Mesothelial cell of epicardium (in vitro differentiated cells): Measurements from ENCODE around the gene LGI2. TPM values are rescaled to one million over a fixed set of nuclear protein-coding genes. Genes with fewer than 3 reads are reported as not detected.
A peak's percentile ranks its signal among the peaks of the same experiment; 100 is the strongest.

ENCODE experiments used
- DNase-seq, 2 experiments: peaks; one replicate each; pipeline ENCODE4 v3.0.0; 2021; ENCODE audit warnings: low spot score in 2 of 2; ENCODE audit not compliant: unreplicated experiment in 2 of 2
- H3K27ac Mint-ChIP-seq: 2 replicates; pipeline ENCODE4 v1.8.0; 2021; ENCODE audit warnings: mixed read lengths
- H3K27me3 Mint-ChIP-seq: 2 replicates; pipeline ENCODE4 v1.8.0; 2021; ENCODE audit warnings: low read depth, mixed read lengths
- H3K36me3 Mint-ChIP-seq: 2 replicates; pipeline ENCODE4 v1.8.0; 2021; ENCODE audit warnings: mixed read lengths
- H3K4me1 Mint-ChIP-seq: 2 replicates; pipeline ENCODE4 v1.8.0; 2021; ENCODE audit warnings: mixed read lengths
- H3K4me3 Mint-ChIP-seq: 2 replicates; pipeline ENCODE4 v1.8.0; 2021; ENCODE audit warnings: mild to moderate bottlenecking, moderate library complexity, mixed read lengths
- H3K9me3 Mint-ChIP-seq: 2 replicates; pipeline ENCODE4 v1.8.0; 2021; ENCODE audit warnings: mixed read lengths
- total RNA-seq: library from RNA; stranded (reverse); gene quantifications from 3 replicates; pipeline ENCODE4 v1.2.1, GENCODE V29; 2021
- TF ChIP-seq, protein P1 (sequence below): fragments of 200-600 bp; sonication (generic); IDR thresholded peaks from one replicate; pipeline ENCODE4 v1.5.0; 2021; ENCODE audit warnings: antibody characterized with exemption; ENCODE audit not compliant: unreplicated experiment

The LGI2 gene
- total RNA-seq, 1 donor from 2014 or later = 4.5 TPM

DNA sequence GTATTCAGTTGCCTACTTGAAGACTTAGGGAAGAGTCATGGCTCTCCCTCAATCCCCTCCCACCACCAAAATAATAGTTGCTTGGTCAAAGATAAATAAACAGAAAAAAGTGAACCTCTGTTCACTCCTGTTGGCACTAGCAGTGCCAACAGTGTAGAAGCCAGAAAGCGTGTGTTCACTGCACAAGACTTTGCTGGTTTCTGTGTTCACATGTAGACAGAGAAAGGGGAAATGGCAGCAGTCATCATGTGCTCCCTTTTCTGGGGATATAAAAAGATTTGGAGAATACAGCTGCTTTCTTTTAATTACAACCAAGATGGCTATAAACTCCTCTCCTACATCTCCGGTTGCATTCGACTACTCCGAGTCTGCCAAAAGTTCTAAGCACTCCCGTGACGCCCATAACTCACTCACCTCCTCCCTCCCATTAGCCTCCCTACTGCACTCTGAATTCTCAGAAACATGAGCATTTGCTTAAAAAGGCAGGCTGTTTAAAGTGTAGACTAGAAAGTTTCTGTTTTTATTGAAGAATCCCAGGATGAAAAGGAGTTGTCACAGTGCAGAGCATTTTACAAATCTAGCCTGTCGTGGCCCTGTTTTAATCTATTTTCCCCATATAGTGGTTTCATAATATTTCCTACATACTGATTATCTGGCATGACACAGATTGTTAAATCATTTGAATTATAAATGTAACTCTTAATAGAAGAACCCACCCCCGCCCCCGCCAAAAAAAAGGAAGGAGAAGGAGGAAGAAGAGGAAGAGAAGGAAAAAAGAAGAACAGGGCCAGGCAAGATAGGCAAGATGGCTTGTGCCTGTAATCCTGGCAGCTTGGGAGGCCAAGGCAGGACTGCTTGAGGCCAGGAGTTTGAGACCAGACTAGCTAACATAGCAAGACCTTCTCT lies 16.7 kb downstream of the LGI2 start:
- TF ChIP-seq, protein P1, sequence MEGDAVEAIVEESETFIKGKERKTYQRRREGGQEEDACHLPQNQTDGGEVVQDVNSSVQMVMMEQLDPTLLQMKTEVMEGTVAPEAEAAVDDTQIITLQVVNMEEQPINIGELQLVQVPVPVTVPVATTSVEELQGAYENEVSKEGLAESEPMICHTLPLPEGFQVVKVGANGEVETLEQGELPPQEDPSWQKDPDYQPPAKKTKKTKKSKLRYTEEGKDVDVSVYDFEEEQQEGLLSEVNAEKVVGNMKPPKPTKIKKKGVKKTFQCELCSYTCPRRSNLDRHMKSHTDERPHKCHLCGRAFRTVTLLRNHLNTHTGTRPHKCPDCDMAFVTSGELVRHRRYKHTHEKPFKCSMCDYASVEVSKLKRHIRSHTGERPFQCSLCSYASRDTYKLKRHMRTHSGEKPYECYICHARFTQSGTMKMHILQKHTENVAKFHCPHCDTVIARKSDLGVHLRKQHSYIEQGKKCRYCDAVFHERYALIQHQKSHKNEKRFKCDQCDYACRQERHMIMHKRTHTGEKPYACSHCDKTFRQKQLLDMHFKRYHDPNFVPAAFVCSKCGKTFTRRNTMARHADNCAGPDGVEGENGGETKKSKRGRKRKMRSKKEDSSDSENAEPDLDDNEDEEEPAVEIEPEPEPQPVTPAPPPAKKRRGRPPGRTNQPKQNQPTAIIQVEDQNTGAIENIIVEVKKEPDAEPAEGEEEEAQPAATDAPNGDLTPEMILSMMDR = no peak
- no peak for DNase-seq
- Mint-ChIP-seq H3K27me3 (no peaks in the 10 kb centered on the region), H3K4me1 (peaks cover 40% of the 10 kb centered on the region), H3K9me3 (no peaks in the 10 kb centered on the region), H3K4me3 (no peak overlapping the region), H3K27ac (peak overlapping the region; percentile 78), H3K36me3 (no peaks in the 10 kb centered on the region)

DNA sequence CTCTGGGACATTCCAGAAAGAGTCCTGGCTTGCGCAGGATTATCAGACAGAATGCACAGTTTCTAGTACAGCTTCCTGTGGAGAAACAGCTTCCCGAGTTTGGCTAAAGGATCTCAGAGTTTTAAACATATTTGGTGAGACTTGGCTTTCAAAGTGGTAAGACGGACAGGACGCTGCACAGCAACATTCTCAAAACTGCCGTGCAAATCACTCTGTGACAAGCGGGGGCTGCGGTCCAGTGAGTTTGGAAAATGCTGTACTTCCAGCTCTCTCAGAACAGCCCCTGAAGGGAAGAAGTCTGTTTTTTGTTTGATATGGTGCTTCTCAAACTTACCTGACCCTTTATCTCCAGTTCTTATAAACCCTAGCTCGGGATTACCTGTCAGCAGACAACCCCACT lies 18.1 kb downstream of the LGI2 start:
- TF ChIP-seq, protein P1 = no peak
- Mint-ChIP-seq H3K9me3 (no peaks in the 10 kb centered on the region), H3K27ac (no peak overlapping the region), H3K36me3 (no peaks in the 10 kb centered on the region), H3K4me3 (no peak overlapping the region), H3K4me1 (peaks cover 40% of the 10 kb centered on the region), H3K27me3 (no peaks in the 10 kb centered on the region)
- no peak for DNase-seq

DNA sequence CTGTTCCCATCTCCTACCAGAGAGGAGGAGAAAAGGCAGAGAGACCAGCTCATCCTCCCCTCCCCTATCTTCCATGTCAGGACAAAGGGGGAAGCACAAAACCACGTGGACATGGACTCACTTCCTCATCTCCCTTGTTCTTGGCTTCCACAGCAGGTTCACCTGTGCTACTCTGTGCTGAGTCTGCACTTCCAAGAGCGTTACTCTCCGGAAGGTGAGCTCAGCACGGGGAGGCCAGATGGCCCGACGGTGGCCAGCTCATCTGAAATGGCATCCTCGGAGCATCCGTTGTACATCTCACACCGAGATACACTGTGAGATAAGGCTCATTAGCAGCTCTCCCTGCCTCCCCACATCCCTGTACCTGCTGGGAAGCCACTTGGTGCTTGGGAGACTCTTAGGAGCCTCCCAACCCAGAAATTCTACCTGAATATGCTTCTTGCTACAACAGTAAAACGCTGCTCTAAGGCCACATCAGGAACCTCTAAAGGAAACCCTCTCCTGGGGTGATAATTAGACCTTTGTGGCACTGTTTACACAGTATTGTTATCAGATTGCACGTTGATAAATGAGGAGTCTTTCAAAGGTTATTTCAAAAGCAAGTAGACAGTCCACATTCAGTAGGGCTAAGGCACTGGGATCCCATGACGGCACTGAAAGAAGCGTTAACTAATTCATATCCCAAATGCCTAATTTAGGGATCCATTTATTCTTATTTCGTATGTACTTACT lies 19.4 kb downstream of the LGI2 start:
- Mint-ChIP-seq H3K27me3 (no peaks in the 10 kb centered on the region), H3K36me3 (no peaks in the 10 kb centered on the region), H3K9me3 (no peaks in the 10 kb centered on the region), H3K4me1 (peaks cover 40% of the 10 kb centered on the region), H3K4me3 (no peak overlapping the region), H3K27ac (no peak overlapping the region)
- TF ChIP-seq, protein P1 = no peak
- DNase-seq = no peak

DNA sequence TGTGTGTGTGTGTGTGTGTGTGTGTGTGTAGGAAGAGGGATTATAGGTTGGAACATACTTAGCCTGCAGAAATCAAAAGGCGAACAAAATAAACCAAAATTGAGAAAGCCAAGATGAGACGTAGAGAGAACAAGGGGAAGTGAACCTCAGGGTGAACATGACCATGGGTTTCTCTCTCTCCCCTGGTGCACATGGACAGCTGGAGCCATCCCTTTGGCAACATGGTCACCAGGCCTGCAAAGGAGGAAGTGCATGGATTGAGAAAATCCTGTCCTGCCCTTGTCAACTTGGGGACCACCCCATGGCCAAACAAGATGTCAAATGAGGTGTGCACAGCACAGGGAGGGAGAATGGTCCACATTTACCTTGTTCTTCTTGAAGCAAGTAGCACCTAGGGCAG lies 23.1 kb downstream of the LGI2 start:
- no peak overlapping the region for H3K27ac Mint-ChIP-seq
- no peaks in the 10 kb centered on the region for H3K9me3 Mint-ChIP-seq
- TF ChIP-seq, protein P1 = no peak
- no peaks in the 10 kb centered on the region for H3K36me3 Mint-ChIP-seq
- H3K4me1 Mint-ChIP-seq = peaks cover 11% of the 10 kb centered on the region
- no peak overlapping the region for H3K4me3 Mint-ChIP-seq
- DNase-seq = no peak
- no peaks in the 10 kb centered on the region for H3K27me3 Mint-ChIP-seq

DNA sequence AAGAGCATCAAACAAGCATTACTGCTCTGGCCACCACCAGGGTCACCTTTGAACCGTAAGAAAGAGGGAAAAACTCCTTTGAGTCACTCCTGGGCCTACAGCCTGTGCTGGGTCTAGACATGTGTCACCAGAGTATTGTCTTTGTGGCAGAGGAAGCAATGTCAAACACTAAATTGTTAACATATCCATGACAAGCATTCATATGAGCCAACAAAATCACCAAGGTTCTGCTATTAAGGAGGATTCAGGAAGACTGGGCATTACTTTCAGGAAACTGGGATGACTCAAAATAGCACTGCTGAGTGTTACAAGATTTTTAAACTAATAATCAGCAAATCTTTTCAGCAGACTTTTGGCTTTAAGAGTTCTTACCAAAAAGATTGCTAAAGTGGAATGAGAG lies 28.1 kb downstream of the LGI2 start:
- peaks cover 14% of the 10 kb centered on the region for H3K4me1 Mint-ChIP-seq

More for the DNA sequence above, 28.1 kb downstream of the LGI2 start:
- H3K36me3 Mint-ChIP-seq = no peaks in the 10 kb centered on the region
- TF ChIP-seq, protein P1 = no peak
- H3K9me3 Mint-ChIP-seq = no peaks in the 10 kb centered on the region
- DNase-seq = no peak
- no peaks in the 10 kb centered on the region for H3K27me3 Mint-ChIP-seq
- H3K27ac Mint-ChIP-seq = no peak overlapping the region
- no peak overlapping the region for H3K4me3 Mint-ChIP-seq
